HepG2 (cell line): Measurements from ENCODE around the gene FBLN7. TPM values are rescaled to one million over a fixed set of nuclear protein-coding genes. Genes with fewer than 3 reads are reported as not detected.

Source experiments
- ATAC-seq: fragments of 200-7000 bp; cut with Tn5 transposase; 3 replicates; pipeline ENCODE4 v1.9.1; 2020; ENCODE audit warnings: mild to moderate bottlenecking, moderate library complexity
- BruUV-seq: library from RNA; stranded (reverse); fragments of 400-500 nt; replicated peaks from 2 replicates; lab custom pipeline; 2021; lab: Mats Ljungman, UMichigan
- CTCF ChIA-PET: fragments of 300-600 bp; formaldehyde crosslinking; extraction: SDS; loops from one replicate; lab custom pipeline; 2021; ENCODE audit warnings: low total read pairs, inconsistent platforms, low intra/inter-chr PET ratio; lab: Yijun Ruan, JAX
- POLR2A ChIA-PET: fragments of 350-600 bp; sonication (Branson Sonifier 250); formaldehyde crosslinking; loops from one replicate; lab custom pipeline; 2020; ENCODE audit warnings: antibody characterized with exemption, inconsistent platforms; lab: Yijun Ruan, JAX
- DNase-seq: peaks from one replicate; pipeline ENCODE4 v3.0.0-alpha.2; 2015; ENCODE audit warnings: low spot score
- FAIRE-seq: peaks from 3 replicates; lab custom pipeline; 2011; peaks lifted over from hg19 to GRCh38; lab: Jason Lieb, UNC
- H2AFZ ChIP-seq: one replicate; pipeline ENCODE4 v1.6.1; 2011; ENCODE audit warnings: low read length, inconsistent platforms
- H3K27ac ChIP-seq: fragments of 300-600 bp; 3 replicates; pipeline ENCODE4 v1.8.0; 2011; ENCODE audit warnings: mixed run types, mild to moderate bottlenecking, mixed read lengths, low read length, inconsistent platforms; ENCODE audit not compliant: insufficient read depth; ENCODE audit errors: extremely low read length
- H3K27me3 ChIP-seq, 2 experiments: fragments of 200-600 bp in 1 of 2; 2 replicates in 1 of 2; 3 replicates in 1 of 2; pipeline versions ENCODE4 v1.6.0 to v1.8.0; 2011; ENCODE audit warnings: low read length in 2 of 2, mild to moderate bottlenecking in 2 of 2, moderate library complexity in 2 of 2, inconsistent platforms in 1 of 2; ENCODE audit not compliant: insufficient read depth in 2 of 2, control insufficient read depth in 1 of 2
- H3K36me3 ChIP-seq, 2 experiments: fragments of 200-600 bp in 1 of 2; replicated peaks in 1 of 2; 2 replicates in 1 of 2; 3 replicates in 1 of 2; pipeline versions ENCODE4 v1.5.1 to v1.8.0; 2011; ENCODE audit warnings: low read length in 2 of 2, inconsistent platforms in 1 of 2; ENCODE audit not compliant: insufficient read depth in 2 of 2, control insufficient read depth in 1 of 2
- H3K4me1 ChIP-seq: 2 replicates; pipeline ENCODE4 v1.5.1; 2012; ENCODE audit warnings: low read length, inconsistent platforms; ENCODE audit not compliant: insufficient read depth
- H3K4me2 ChIP-seq: 2 replicates; pipeline ENCODE4 v1.6.0; 2011; ENCODE audit warnings: low read depth, low read length, inconsistent platforms
- H3K4me3 ChIP-seq, 3 experiments: fragments of 200-600 bp in 1 of 3; sonication (generic), shearing (Covaris generic) in 1 of 3; replicated peaks in 1 of 3; 2 replicates each; pipeline ENCODE4 v1.5.1; 2011 to 2016; ENCODE audit warnings: low read length in 3 of 3, inconsistent platforms in 2 of 3, low read depth in 2 of 3, mild to moderate bottlenecking in 2 of 3, control low read depth in 1 of 3, mixed read lengths in 1 of 3; ENCODE audit not compliant: insufficient read depth in 1 of 3
- H3K79me2 ChIP-seq: one replicate; pipeline ENCODE4 v1.6.1; 2011; ENCODE audit warnings: low read length, inconsistent platforms; ENCODE audit not compliant: insufficient read depth
- H3K9ac ChIP-seq: 2 replicates; pipeline ENCODE4 v1.6.0; 2011; ENCODE audit warnings: mild to moderate bottlenecking, low read depth, low read length, inconsistent platforms; ENCODE audit not compliant: insufficient read depth
- H3K9me3 ChIP-seq: 2 replicates; pipeline ENCODE4 v1.5.1; 2012; ENCODE audit warnings: mild to moderate bottlenecking, low read length
- H4K20me1 ChIP-seq: 2 replicates; pipeline ENCODE4 v1.6.0; 2011; ENCODE audit warnings: inconsistent platforms, mild to moderate bottlenecking, low read length, moderate library complexity; ENCODE audit not compliant: insufficient read depth
- AKAP8 ChIP-seq: sonication (generic); formaldehyde crosslinking; IDR thresholded peaks from 2 replicates; pipeline ENCODE4 v1.5.1; 2020; ENCODE audit warnings: mild to moderate bottlenecking, missing genetic modification reagents
- ATF3 ChIP-seq: sonication (generic); formaldehyde crosslinking; IDR thresholded peaks from 2 replicates; pipeline ENCODE4 v1.4.0; 2020; ENCODE audit warnings: missing genetic modification reagents
- FOXP1 ChIP-seq, 2 experiments: fragments of 450-650 bp in 1 of 2; IDR thresholded peaks; 2 replicates each; pipeline ENCODE4 v1.6.1; 2017 to 2018; ENCODE audit warnings: antibody characterized with exemption in 1 of 2
- HMGXB3 ChIP-seq: sonication (generic); formaldehyde crosslinking; IDR thresholded peaks from 2 replicates; pipeline ENCODE4 v1.4.0; 2020; ENCODE audit warnings: missing genetic modification reagents, borderline replicate concordance
- HNRNPH1 ChIP-seq: fragments of 200-400 bp; formaldehyde crosslinking; optimal IDR thresholded peaks from 2 replicates; pipeline ENCODE3; 2017; ENCODE audit warnings: mild to moderate bottlenecking, low read depth, low read length
- JUNB ChIP-seq: sonication (generic); formaldehyde crosslinking; IDR thresholded peaks from 2 replicates; pipeline ENCODE4 v1.8.0; 2022; ENCODE audit warnings: missing genetic modification reagents, mild to moderate bottlenecking, borderline replicate concordance
- MED1 ChIP-seq: sonication (generic); formaldehyde crosslinking; IDR thresholded peaks from 2 replicates; pipeline ENCODE4 v1.4.0; 2020; ENCODE audit warnings: missing genetic modification reagents
- MTERF4 ChIP-seq: sonication (generic); formaldehyde crosslinking; IDR thresholded peaks from 2 replicates; pipeline ENCODE4 v1.8.0; 2023; ENCODE audit warnings: mild to moderate bottlenecking, missing genetic modification reagents
- SKI ChIP-seq: fragments of 450-650 bp; IDR thresholded peaks from one replicate; pipeline ENCODE4 v1.6.1; 2018; ENCODE audit warnings: mild to moderate bottlenecking; ENCODE audit not compliant: partially characterized antibody
- TFDP1 ChIP-seq: IDR thresholded peaks from 2 replicates; pipeline ENCODE4 v1.6.1; 2016; ENCODE audit warnings: missing compliant biosample characterization, missing genetic modification reagents, borderline replicate concordance
- WIZ ChIP-seq: sonication (generic); formaldehyde crosslinking; IDR thresholded peaks from 2 replicates; pipeline ENCODE4 v1.5.1; 2020; ENCODE audit warnings: mild to moderate bottlenecking, missing genetic modification reagents
- ZMAT3 ChIP-seq: sonication (generic); formaldehyde crosslinking; conservative IDR thresholded peaks from 2 replicates; pipeline ENCODE4 v1.7.0; 2021; ENCODE audit warnings: missing genetic modification reagents
- ZNF274 ChIP-seq: sonication (generic); formaldehyde crosslinking; IDR thresholded peaks from 2 replicates; pipeline ENCODE4 v1.5.1; 2020; ENCODE audit warnings: mild to moderate bottlenecking, missing genetic modification reagents
- ZNF652 ChIP-seq: IDR thresholded peaks from 2 replicates; pipeline ENCODE4 v1.6.1; 2016; ENCODE audit warnings: low read depth, borderline replicate concordance
- ZNF678 ChIP-seq: sonication (generic); formaldehyde crosslinking; IDR thresholded peaks from 2 replicates; pipeline ENCODE4 v1.4.0; 2020; ENCODE audit warnings: mild to moderate bottlenecking, missing genetic modification reagents
- ZNF740 ChIP-seq: sonication (generic); formaldehyde crosslinking; IDR thresholded peaks from 2 replicates; pipeline ENCODE4 v1.4.0; 2020; ENCODE audit warnings: missing genetic modification reagents
- WGBS: methylation state at CpG from one replicate; pipeline ENCODE4 v1.1.6; 2017; ENCODE audit warnings: low lambda C conversion rate; 5-methylcytosine and 5-hydroxymethylcytosine counted together
- in situ Hi-C: cut with HindIII; loops from 2 replicates; pipeline ENCODE4 v1.10.0; 2017; ENCODE audit warnings: low pct_unique_long_range_greater_than_20kb; ENCODE audit not compliant: extremely low pct_ligation_motif_present
- intact Hi-C: fragments of 100-400 bp; cut with micrococcal nuclease; formaldehyde crosslinking; loops from one replicate; pipeline ENCODE4 v1.10.0; 2022; ENCODE audit not compliant: unreplicated experiment
- polyA plus RNA-seq, 8 experiments: library from polyadenylated mRNA; depleted of rRNA in 3 of 8; stranded (reverse) in 7 of 8; unstranded in 1 of 8; fragments of >200 nt; fragmentation: Illumina TruSeq in 4 of 8; extraction: Trizol in 4 of 8; gene quantifications; 2 replicates each; pipeline versions ENCODE4 v1.2.1 to v1.2.3, GENCODE V29; 2011 to 2016; ENCODE audit warnings: low read depth in 4 of 8, missing spikeins in 1 of 8, mixed read lengths in 1 of 8; ENCODE audit not compliant: insufficient read depth in 1 of 8
- total RNA-seq, 5 experiments: library from RNA; depleted of rRNA; stranded (reverse); fragments of >200 nt; fragmentation: Illumina TruSeq; extraction: Trizol; gene quantifications; 2 replicates each; pipeline ENCODE4 v1.2.3, GENCODE V29; 2016; ENCODE audit warnings: low read depth in 1 of 5

Gene FBLN7
- total and polyA plus RNA-seq, 2 of the 13 experiments (the other 11 are each of a cell fraction or from before 2014, with no cell fraction given), result 1.4 to 2.3 TPM

- H3K27me3 ChIP-seq, result no peaks in the 10 kb centered on the region; a peak in 1 of 5 replicates
- H3K9me3 ChIP-seq, result peaks cover 16% of the 10 kb centered on the region
- H3K4me3 ChIP-seq, result no peak overlapping the region
- BruUV-seq, result no TSS peak
- no peak overlapping the region for H3K27ac ChIP-seq
- POLR2A ChIA-PET, result no interaction called here
- CTCF ChIA-PET, result no interaction called here
- ATAC-seq, result no peak
- H3K79me2 ChIP-seq, result no peaks in the 10 kb centered on the region
- DNase-seq, result no peak
- H3K4me1 ChIP-seq, result peaks cover 14% of the 10 kb centered on the region; the same call in 1 of the 2 replicates
- no peaks in the 10 kb centered on the region for H4K20me1 ChIP-seq
- no peak overlapping the region for H3K4me2 ChIP-seq
- in situ Hi-C loops (no loop called here), intact Hi-C loops (no loop called here)
- no peak overlapping the region for H3K9ac ChIP-seq
- no peak for FAIRE-seq
- H2AFZ ChIP-seq, result no peak overlapping the region
- H3K36me3 ChIP-seq, result no peaks in the 10 kb centered on the region
- no peak for TF ChIP-seq ZNF678 (CRISPR knock-in tag)
- TF ChIP-seq TFDP1 (CRISPR knock-in tag), result no peak
- no peak for TF ChIP-seq ZMAT3
- no peak for TF ChIP-seq MTERF4
- no peak for TF ChIP-seq HNRNPH1
- TF ChIP-seq HMGXB3, result no peak
- TF ChIP-seq AKAP8 (CRISPR knock-in tag), result no peak
- TF ChIP-seq ZNF740 (CRISPR knock-in tag), result no peak
- TF ChIP-seq ATF3 (CRISPR knock-in tag), result no peak
- no peak for TF ChIP-seq ZNF274 (CRISPR knock-in tag)
- no peak for TF ChIP-seq WIZ (CRISPR knock-in tag)
- TF ChIP-seq FOXP1 (IDR thresholded peaks at IDR 0.05), result no peak
- TF ChIP-seq FOXP1 (CRISPR knock-in tag; IDR thresholded peaks at IDR 0.05), result no peak
- no peak for TF ChIP-seq JUNB
- TF ChIP-seq MED1 (CRISPR knock-in tag), result no peak
- no peak for TF ChIP-seq SKI
- TF ChIP-seq ZNF652 (CRISPR knock-in tag), result no peak
- TF ChIP-seq, all 625 proteins: peak for 0
- 75% methylated on average over 3 of the region's 3 CpGs for WGBS
These were observed 61.0 kb downstream of the FBLN7 start for GRCh38 chr2:112199188-112199587.
